Non-pigmented ciliary epithelial cell (primary cell): Measurements from ENCODE around the gene PROM1.

Experiments
- DNase-seq: peaks from one replicate; pipeline ENCODE4 v3.0.0-alpha.2; 2010; ENCODE audit warnings: low read depth

The PROM1 gene

DNA sequence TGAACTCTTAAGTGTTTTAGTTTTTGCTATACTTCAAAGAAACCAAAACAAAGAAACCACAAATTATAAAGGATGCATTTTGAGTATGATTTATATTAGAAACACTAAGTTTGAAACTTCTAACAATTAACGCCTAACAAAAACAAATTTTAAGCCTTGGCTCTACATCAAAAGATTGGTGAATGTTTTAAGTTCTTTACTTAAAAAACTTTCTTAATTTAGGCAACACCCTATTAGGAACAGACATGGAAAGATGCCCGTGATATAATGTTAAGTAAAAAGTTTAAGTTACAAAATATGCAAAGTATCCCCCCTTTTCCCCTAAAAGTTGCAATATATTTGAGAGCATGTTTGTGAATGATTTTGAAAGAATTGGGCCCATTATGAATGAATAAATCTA lies 21.2 kb downstream of the PROM1 start:
- DNase-seq = no peak

DNA sequence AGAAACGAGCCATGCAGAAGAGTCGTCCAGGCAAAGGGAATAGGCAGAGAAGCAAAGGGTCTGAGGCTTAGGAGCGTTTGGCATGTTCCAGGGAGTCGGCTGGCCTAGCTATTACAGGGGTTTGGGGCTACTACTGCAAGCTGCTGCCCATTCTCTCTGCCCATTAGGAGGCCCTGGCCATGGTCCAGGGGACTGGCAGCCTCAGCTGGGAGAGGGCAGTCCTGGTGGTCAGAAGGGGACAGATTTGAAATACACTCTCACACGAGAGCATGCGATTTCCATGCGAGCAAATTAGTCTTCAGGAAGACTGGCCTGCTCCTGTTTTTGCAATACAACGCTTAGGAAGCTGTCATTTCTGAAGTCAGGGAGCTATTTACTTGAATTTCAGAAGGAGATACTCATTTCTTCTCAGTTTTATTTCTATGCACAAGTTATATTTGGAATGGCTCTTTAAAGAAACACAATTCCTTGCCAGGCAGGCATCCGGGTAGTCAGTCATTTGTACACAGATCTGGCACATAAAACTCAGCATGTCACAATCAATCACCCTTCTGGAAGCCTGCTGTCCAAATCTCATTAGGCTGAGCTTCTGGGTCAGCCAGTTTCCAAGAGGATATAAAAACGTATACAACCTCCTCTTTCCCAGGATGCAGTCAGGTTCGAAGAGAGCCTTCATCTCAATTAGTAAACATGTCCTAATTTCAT lies 27.0 kb downstream of the PROM1 start:
- DNase-seq = no peak

DNA sequence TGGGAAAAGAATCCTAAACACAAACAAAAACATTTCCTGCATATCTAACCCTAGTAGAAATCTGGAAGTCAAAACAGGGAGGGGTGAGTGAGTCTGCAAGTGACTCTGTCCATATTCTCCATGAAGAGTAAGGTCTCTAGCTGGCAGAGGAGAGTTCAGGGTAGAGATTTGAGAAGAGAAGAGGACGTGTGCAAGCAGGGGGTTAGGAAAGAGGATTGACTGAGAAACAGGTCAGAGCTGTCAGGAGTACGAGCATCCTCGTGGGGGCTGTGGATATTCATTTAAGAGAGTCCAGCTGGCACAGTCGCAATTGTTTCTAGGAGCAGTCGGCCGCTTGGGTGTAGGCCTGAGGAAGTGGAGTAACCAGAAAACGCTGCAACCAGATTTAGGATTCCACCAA lies 27.9 kb downstream of the PROM1 start:
- no peak for DNase-seq

DNA sequence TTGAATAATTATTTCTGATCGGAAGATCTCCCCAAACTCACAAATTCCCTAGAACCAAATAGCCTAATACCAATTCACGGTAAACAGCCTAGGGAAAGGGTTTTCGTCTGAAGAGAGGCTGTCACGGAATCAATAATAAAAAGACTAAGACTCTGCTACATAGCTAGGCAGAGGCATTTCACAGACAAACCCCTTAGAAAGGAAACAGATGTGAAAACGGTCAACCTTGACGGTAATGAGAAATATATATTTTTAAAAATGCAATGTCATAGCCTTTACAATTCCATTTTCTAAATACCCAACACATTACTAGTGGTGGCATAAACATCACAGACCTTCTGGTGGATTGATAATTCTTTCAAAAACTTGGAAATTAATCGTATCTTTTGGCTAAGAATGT lies 28.4 kb downstream of the PROM1 start:
- no peak for DNase-seq

DNA sequence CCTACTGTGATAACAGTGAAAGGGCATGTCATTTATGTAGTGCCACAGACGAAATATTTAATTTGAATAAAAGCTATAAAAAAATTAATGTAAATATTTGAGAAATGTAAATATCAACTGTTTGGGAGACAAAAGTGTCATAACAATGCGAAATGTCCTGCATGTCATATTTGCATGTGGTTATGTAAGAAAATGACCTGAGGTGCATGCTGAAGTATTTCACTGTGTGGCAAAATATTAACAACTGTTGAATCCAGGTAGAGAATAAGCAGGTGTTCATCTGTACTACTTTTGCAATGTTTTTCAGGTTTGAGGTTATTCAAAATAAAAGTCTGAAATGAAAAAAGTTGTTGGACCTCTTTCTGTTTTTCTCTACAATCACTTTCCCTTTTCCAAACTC lies 30.9 kb downstream of the PROM1 start:
- no peak for DNase-seq

DNA sequence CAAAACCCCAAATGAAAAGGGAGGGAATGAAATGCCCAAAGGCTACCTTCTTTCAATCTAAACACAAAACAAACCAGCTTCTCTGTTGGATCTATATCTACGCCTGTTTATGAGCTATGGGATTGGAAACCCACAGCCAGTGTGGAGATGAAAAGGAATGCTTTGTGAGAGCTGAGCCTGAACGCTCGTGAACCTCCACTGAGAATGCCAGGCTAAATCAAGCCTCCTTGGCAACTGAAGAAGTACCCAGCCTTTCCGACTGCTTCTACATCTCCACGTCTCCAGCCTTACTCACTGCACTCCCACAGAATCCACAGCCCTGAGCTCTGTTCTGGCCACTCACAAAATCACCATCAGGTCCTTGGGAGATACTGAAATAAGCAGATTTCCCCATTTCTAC lies 31.8 kb downstream of the PROM1 start:
- no peak for DNase-seq

DNA sequence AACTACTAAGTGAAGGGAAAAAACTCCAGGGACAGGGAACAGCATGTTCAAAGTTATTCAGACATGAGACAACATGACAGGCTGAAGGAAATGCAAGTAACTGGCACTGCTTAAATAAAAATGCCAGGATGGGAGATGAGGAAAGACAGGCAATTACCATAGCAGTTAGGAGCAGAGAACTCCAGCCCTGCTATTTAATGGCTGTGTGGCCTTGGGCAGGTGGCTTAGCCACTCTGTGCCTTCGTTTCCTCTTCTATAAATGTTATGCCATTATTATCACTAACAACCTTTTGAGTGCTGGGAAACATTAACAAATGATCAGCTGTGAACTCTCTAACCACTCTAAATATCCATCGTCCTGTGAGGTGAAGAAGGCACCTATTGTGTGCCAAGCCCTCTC lies 32.7 kb downstream of the PROM1 start:
- no peak for DNase-seq

DNA sequence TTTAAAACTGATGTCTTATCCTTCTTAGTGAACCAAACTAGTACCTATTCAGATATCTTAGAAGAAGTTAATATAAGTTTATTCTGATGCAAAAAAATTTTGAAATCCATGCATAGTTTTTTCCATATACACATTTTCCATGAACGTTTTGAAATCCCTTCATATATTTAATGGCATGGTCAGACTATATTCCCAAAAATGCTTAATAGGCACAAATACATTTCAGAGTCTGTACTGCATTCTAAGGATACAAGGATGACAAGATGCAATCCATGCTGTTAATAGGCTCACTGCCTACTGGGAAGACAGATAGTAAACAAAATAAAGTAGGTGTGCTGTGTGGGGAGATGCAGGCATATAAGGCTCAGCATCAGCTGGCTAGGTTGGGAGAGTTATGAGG lies 33.2 kb downstream of the PROM1 start:
- no peak for DNase-seq

DNA sequence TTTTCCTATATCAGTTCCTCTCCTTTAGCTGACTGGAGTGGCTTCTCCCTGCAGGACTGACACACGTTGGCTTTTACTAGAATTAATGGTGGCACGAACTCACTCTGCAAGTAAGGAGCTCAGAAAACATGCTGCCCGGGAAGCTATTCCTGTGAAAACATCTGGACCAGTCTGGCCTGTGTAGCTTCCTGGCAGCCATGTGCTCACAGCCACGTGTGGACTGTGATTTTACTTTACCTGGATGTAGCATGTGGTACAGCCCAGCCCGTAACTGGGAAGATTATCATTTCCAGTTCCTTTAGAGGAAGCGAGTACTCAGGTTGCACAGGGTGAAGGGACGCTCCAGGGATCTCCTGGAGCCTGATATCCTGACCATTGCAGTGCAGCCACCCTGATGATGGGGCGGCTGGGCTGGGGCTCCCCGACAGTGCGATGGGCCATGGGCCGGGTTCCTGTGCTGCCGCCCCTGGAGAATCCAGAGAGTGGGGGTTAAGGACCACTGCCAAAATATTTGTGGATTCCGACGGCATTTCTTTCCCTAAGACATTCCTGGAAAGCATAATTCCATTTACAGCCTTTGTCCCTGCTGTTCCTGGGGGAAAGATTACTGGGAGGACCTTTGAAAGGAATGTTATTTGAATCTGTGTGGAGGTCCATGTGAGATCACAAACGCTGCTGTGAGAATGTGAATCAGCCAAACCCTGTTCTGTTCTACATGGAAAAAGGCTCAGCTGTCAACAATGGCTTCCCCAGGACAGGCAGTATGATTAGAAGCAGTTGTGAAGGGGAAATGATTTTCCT lies 35.0 kb downstream of the PROM1 start:
- no peak for DNase-seq

DNA sequence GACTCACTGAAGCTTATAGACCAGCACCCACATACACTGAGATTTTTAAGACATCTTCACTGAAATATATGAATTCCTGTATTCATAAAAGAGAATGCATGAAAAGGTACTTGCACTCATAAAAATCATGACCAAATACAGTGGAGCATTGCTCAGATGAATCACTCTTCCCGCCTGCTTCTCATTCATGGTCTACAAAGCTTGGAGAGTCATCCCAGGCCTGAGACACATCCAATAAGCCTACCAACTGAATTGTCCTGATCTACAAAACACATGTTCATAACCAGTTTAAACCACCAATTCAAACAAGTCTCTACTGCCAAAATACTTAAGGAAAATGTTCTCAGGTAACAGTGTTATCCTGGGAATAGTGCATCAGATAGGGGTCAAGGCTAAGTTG lies 38.1 kb downstream of the PROM1 start:
- no peak for DNase-seq

DNA sequence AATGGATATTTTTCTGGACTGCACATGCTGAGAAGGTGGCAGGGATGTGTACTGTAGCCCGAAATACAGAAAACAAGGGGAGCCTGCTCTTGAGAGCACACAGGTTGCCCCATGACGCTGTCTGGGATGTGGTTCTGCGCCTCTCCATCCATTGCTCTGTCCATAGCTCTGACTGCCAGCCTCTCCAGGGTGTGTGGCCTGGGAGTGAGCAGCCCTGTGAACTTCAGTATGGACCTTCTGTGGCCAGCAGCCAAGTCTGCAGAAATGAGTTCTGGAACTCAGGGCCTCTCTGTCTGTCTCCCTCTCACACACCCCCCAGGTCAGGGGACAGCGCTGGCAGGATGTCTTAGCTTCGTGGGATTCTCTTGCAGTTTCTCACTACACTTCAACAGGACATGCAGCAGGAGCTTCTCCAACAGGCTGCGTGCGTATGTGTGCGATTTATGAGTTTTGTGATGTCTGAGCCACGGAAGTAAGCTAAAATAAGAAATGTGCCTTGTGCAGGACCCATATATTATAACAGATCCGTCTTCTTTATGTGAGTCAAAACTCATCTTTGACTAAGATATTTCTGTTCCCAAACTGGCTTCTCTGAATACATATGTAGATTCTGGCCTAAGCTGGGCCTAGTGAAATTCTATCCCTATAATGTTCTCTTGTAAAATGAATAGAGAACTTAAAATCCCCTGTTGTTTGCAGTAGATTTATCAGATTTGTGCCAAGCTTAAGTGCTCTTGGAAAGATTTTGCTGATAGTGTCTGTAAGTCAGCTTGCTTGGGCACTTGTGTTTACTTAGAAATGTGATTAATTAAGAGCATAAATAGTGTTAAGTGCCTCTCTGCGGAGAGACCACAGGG lies 40.0 kb downstream of the PROM1 start:
- DNase-seq = no peak

DNA sequence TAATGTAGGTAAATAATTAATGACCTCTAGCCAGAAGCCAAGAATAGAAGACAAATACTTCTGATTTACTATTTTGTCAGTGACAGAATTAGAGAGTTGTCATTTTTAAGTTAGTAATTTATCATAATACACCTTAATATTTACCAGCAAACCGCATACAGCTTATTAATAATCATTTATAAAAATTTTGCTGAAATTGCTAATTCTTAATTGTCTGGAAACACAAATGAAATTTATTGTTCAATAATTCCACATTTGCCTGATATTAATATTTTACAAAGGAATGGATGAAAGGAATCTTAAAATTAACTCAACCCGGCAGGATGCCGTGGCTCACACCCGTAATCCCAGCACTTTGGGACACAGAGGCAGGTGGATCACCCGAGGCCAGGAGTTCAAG lies 44.7 kb downstream of the PROM1 start:
- no peak for DNase-seq

DNA sequence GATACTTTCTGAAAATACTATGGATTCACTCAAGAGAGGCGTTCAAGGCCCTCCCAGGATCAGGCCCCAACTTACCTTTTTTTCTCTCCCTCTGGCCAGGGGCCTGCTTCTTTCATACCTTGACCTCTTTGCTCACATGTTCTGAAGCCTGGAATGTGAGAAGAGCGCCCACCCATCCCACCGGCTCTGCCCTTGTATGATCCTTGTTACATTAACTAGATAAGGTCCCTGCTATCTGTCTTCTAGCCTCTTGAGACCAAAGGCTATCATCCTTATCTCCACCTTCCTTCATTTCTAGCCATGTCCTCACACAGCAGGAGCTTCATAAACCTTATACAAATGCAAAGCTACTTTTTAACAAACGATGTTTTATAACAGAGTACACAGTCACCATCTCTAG lies 45.9 kb downstream of the PROM1 start:
- no peak for DNase-seq

DNA sequence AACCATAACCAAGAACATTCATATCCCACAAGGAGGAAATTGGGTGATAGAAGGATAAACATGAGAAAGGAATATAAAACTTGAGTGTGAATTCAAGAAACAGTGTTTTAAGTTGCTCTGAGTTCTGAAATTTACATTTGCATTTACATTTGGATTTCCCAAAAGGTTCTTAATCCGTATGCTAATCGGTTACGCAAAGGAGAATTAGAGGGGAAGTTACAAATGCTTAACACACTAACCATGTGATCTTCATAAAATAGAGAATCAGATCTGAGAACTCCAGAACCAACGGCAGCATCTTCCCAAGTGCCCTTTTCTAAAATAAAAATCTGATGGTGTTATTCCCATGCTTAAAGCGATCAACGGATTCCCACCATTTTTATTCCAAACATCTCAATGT lies 48.0 kb downstream of the PROM1 start:
- no peak for DNase-seq

DNA sequence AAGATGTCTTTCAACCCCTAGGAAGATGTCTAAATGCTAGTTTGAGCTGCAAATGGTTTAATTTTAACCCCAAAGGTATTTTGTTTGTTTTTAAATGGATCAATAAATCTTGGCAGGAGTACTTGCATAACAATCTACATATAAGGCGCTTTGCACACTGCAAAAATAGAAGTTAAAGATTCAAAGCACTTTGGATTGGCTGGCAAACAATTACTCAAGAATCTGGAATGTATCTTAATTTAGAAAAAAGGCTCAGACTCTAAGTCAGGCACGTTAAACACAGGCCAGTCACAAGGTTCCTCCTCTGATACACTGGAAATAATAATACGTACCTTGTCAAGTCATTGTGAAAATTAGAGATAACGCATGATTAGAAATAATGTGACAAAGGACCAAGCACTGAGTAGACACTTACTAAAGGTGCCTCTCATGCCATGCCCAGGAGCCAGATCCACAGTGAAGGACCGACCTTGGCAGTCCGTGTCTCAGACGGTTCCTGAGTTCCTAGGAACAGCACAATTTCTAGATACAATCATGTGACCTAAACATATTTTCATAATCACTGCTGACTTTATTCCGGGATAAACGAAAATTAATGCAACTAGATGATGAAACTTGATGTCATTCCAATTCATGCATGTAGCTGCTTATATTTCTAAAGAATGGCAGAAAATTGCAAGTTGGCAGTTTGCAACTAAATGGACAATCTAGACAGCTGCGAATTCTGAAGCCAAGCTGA lies 49.6 kb downstream of the PROM1 start:
- DNase-seq = no peak

DNA sequence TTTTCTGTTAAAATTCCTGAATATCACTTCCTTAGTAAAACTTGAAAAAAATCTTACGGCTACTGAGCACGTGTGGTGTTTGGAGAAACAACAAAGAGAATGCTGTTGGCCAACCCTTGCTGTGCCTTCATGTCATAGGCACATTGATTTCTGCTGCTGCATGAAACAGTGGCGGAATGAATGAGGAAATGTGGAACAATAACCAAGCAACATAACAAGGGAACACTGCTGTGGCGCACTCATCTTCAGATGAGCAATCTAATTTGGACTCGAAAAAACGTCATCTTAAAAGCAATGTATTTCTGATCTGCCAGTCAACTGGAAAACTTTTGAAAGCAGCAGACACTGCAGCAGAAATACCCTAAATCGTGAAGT lies 51.4 kb downstream of the PROM1 start:
- no peak for DNase-seq

DNA sequence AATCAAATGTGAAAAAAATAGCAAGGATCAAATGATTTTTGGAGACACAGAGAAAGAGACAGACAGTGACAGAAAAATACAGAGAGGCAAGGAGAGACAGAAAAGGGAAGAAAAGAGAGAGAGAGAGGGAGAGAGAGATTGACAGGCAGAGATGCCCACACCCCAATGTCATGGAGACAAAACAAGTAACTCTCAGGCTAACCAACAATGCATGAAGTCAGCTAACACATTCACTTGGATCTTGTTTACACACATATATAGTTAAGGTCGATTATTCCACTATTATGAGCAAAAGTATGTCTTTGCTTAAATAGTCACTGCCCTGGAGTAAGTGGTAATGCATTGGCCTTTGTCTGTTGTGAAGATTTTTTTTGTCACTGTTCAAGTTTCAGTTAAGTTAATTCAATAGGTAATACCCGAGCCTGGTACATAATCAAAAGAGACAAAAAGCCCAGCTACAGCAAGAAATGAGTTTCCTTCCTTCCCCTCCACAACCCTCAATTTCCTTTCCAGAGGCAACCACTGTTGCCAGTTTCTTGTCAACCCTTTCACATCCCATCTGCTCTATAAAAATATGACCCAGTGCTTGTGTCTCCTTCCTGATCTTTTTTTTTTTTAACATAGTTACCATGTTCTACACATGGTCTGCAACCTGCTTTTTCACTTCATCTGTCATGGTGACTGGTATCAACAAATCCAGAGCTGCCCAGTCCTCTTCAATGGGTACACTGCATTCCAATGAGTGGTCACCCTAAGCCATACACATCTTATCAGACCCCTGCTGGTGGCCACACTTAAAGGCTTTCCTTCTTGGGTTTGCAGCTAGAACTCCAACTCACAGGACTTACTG lies 52.1 kb downstream of the PROM1 start:
- no peak for DNase-seq

DNA sequence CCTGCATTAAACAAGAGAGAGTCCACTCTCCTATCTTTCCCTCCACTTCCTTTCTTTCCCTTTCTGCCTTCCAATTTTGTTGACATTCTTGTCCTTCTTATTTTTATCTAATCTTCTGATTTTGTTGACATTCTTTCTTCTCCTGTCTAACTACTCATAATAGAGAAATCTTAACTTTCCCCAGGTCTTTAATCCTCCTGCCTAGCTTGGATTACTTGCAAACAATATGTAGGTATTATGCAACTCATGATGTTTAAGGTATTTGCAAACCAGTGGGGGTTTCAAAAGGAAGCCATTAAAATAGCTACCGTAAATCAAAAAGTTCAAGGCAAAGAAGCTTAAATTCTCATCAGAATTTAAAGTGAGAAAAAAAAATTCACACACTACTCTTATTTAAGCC lies 53.9 kb downstream of the PROM1 start:
- DNase-seq = no peak

DNA sequence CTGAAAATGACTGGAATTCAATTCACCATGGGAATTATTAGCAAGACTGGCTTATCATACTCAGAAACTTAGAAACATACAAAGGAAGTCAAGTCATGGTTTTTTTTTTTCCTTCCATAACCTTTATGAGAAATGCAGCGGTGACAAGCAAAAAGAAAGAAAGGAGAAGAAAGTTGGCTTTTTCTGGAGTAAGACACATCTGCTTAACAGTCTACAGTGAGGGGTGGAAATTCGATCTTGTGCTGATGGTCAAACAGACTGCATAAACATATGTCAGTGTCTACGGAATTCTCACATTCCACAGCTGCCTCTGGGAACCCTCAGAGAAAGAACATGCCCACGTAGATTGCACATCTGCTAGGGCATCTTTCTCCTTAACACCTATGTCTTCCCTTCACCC lies 54.6 kb downstream of the PROM1 start:
- DNase-seq = peak; percentile 76

DNA sequence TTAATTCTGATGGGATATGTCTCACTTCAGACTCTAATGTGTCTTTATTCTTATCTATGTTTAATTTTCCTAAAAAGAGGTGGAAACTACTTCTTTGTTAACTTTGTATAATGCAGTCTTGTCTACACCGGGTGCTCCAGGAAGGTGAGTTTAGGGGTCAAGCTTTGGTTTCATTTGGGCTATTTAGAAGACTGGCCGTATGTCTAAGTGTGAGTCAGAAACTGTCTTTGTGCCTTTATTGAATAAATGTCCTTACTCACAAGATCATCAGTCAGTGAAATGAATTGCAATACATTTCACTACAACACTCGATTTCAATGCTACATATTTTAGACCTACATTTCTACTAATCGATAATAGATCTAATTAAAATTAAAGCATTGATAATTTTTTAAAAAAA lies 56.2 kb downstream of the PROM1 start:
- no peak for DNase-seq

DNA sequence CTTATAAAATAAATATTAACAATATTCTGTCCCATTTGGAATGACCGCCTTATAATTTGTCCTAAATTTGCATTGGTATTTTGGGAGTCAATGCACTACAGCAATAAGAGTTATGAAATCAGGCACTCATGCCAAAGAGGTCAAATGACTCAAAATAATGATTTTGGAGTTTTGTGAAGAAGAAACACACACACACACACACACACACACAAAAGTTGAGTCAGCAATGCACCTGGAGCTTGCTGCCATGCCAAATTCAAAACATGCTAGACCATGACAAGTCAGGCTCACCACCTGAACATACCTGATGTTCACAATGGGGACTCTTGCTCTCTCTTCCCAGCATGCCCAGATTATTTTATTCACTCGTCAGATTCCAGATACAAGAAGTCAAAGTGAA lies 56.7 kb downstream of the PROM1 start:
- DNase-seq = no peak
